ENCODE measurements around the gene CLIC4. TPM values are rescaled to one million over a fixed set of nuclear protein-coding genes. Genes with fewer than 3 reads are reported as not detected.
A peak's percentile ranks its signal among the peaks of the same experiment; 100 is the strongest.
"Not testable (repeated sequence)": the region's sequence is repeated elsewhere in the genome, so short reads cannot be mapped to it uniquely, and the experiment has no call there.

The CLIC4 gene
- total RNA-seq, 1 experiment from 2014 or later, result 169 TPM

DNA sequence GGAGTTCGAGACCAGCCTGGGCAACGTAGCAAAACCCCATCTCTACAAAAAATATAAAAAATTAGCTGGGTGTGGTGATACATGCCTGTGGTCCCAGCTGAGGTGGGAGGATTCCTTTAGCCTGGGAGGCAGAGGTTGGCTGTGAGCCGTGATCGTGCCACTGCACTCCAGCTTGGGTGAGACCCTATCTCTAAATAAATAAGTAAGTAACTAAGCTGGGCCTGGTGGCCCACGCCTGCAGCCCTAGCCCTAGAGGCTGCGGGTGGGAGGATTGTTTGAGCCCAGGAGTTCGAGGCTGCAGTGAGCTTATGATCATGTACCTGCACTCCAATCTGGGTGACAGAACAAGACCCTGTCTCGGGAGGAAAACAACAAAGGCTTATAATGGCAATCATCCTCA is 4.6 kb downstream of the CLIC4 start:
- Histone ChIP-seq H3K36me3 (no peaks in the 10 kb centered on the region), H3K27ac (no peak overlapping the region), H3K4me3 (no peak overlapping the region), H3K27me3 (no peaks in the 10 kb centered on the region), H3K9me3 (replicated peaks) (no peaks in the 10 kb centered on the region), H3K4me1 (no peaks in the 10 kb centered on the region)
- no peak for DNase-seq

DNA sequence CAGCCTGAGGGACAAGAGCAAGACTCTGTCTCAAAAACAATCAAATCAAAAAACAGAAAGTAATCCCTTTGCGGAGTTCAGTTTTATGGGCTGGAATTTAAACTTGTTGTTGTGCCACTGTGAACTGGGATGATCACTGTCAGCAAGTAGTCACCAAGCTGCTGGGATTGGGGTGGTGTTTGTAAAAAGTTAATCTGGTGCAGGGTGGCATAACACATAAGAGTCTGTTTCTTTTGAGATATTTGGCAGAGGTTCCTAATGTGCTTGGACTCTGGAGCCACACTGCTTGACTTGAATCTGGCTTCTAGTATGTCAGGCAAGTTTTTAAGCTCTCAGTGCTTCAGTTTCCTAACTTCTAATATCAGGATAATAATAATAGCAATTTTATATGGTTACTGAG is 6.6 kb downstream of the CLIC4 start:
- H3K4me3 ChIP-seq, result no peak overlapping the region
- DNase-seq, result no peak
- H3K36me3 ChIP-seq, result no peaks in the 10 kb centered on the region
- H3K4me1 ChIP-seq, result no peaks in the 10 kb centered on the region
- H3K9me3 ChIP-seq (replicated peaks), result no peaks in the 10 kb centered on the region
- no peak overlapping the region for H3K27ac ChIP-seq
- H3K27me3 ChIP-seq, result no peaks in the 10 kb centered on the region

DNA sequence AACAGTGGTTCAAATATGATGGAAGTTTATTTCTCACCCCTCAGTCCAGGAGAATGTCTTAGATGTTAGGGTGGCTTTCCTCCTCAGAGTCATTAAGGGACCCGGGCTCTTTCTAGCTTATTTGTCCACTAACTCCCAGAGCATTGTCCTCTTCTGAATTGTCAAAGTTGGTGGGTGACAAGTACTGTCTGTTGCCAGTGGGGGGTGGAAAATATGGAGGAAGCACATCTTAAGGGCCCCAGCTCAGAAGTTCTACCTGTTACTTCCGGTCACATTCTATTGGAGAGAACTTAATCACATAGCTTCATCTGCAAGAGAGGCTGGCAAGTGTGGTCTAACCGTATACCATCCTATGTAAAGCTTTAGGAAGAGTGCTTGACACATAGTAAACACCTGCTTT is 7.1 kb downstream of the CLIC4 start:
- no peak overlapping the region for H3K27ac ChIP-seq
- no peak overlapping the region for H3K4me3 ChIP-seq
- no peak for DNase-seq
- H3K27me3 ChIP-seq, result no peaks in the 10 kb centered on the region
- H3K9me3 ChIP-seq (replicated peaks), result no peaks in the 10 kb centered on the region
- no peaks in the 10 kb centered on the region for H3K4me1 ChIP-seq
- H3K36me3 ChIP-seq, result no peaks in the 10 kb centered on the region

- Histone ChIP-seq H3K4me3 (no peak overlapping the region), H3K27me3 (no peaks in the 10 kb centered on the region), H3K36me3 (no peaks in the 10 kb centered on the region), H3K27ac (no peak overlapping the region), H3K4me1 (no peaks in the 10 kb centered on the region), H3K9me3 (replicated peaks) (no peaks in the 10 kb centered on the region)
- DNase-seq, result no peak
Measured at GRCh38 chr1:24754229-24754628, 9.0 kb downstream of the CLIC4 start.

DNA sequence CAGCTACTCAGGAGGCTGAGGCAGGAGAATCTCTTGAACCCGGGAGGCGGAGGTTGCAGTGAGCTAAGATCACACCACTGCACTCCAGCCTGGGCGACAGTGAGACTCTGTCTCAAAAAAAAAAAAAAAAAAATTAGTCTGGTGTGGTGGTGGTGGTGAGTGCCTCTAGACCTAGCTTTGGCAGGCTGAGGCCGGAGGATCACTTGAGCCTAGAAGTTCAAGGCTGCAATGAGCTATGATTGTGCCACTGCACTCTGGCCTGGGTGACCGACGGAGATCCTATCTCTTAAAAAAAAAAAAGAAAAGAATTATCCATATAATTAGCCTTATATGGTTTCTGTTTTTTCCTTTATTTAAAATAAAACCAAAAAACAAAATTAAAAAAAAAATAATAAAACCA is 10.1 kb downstream of the CLIC4 start:
- not testable (repeated sequence) for DNase-seq; H3K9me3 ChIP-seq (replicated peaks); H3K4me1 ChIP-seq; H3K4me3 ChIP-seq; H3K36me3 ChIP-seq; H3K27ac ChIP-seq; H3K27me3 ChIP-seq

- H3K4me3 ChIP-seq, result no peak overlapping the region
- DNase-seq, result no peak
- no peaks in the 10 kb centered on the region for H3K4me1 ChIP-seq
- H3K27ac ChIP-seq, result no peak overlapping the region
- H3K36me3 ChIP-seq, result no peaks in the 10 kb centered on the region
- H3K27me3 ChIP-seq, result no peaks in the 10 kb centered on the region
- H3K9me3 ChIP-seq (replicated peaks), result no peaks in the 10 kb centered on the region
Measured at GRCh38 chr1:24756395-24756794, 11.1 kb downstream of the CLIC4 start.

- no peaks in the 10 kb centered on the region for H3K9me3 ChIP-seq (replicated peaks)
- H3K27me3 ChIP-seq, result no peaks in the 10 kb centered on the region
- H3K36me3 ChIP-seq, result no peaks in the 10 kb centered on the region
- H3K4me3 ChIP-seq, result no peak overlapping the region
- no peaks in the 10 kb centered on the region; the same call in 1 of the 2 replicates for H3K4me1 ChIP-seq
- no peak for DNase-seq
- H3K27ac ChIP-seq, result no peak overlapping the region
Measured at GRCh38 chr1:24759492-24759891, 14.2 kb downstream of the CLIC4 start.

- Histone ChIP-seq H3K36me3 (no peaks in the 10 kb centered on the region), H3K27me3 (no peaks in the 10 kb centered on the region), H3K4me1 (peaks cover 3% of the 10 kb centered on the region; the same call in 1 of the 2 replicates), H3K9me3 (replicated peaks) (no peaks in the 10 kb centered on the region), H3K27ac (no peak overlapping the region), H3K4me3 (no peak overlapping the region)
- no peak for DNase-seq
Measured at GRCh38 chr1:24761582-24761981, 16.3 kb downstream of the CLIC4 start.

- H3K4me1 ChIP-seq, result peaks cover 3% of the 10 kb centered on the region; the same call in 1 of the 2 replicates
- no peak overlapping the region for H3K27ac ChIP-seq
- no peak overlapping the region for H3K4me3 ChIP-seq
- no peaks in the 10 kb centered on the region for H3K27me3 ChIP-seq
- DNase-seq, result no peak
- no peaks in the 10 kb centered on the region for H3K36me3 ChIP-seq
- no peaks in the 10 kb centered on the region for H3K9me3 ChIP-seq (replicated peaks)
Measured at GRCh38 chr1:24762133-24762676, 17.0 kb downstream of the CLIC4 start.

GRCh38 chr1:24763671-24764070 is 18.4 kb downstream of the CLIC4 start:
- no peaks in the 10 kb centered on the region for H3K27me3 ChIP-seq
- no peak overlapping the region for H3K4me3 ChIP-seq
- no peaks in the 10 kb centered on the region for H3K9me3 ChIP-seq (replicated peaks)
- H3K36me3 ChIP-seq, result no peaks in the 10 kb centered on the region
- no peak overlapping the region for H3K27ac ChIP-seq
- H3K4me1 ChIP-seq, result peaks cover 3% of the 10 kb centered on the region; the same call in 1 of the 2 replicates
- DNase-seq, result no peak

GRCh38 chr1:24764439-24764838 is 19.2 kb downstream of the CLIC4 start:
- no peak for DNase-seq
- H3K4me1 ChIP-seq, result peaks cover 6% of the 10 kb centered on the region; the same call in 1 of the 2 replicates
- H3K9me3 ChIP-seq (replicated peaks), result no peaks in the 10 kb centered on the region
- no peak overlapping the region for H3K4me3 ChIP-seq
- H3K27me3 ChIP-seq, result no peaks in the 10 kb centered on the region
- no peak overlapping the region for H3K27ac ChIP-seq
- H3K36me3 ChIP-seq, result no peaks in the 10 kb centered on the region; the same call in 1 of the 2 replicates

GRCh38 chr1:24764848-24765247 is 19.6 kb downstream of the CLIC4 start:
- no peak for DNase-seq
- Histone ChIP-seq H3K36me3 (no peaks in the 10 kb centered on the region; the same call in 1 of the 2 replicates), H3K27me3 (no peaks in the 10 kb centered on the region), H3K9me3 (replicated peaks) (no peaks in the 10 kb centered on the region), H3K27ac (no peak overlapping the region), H3K4me1 (peaks cover 8% of the 10 kb centered on the region; the same call in 1 of the 2 replicates), H3K4me3 (no peak overlapping the region)

DNA sequence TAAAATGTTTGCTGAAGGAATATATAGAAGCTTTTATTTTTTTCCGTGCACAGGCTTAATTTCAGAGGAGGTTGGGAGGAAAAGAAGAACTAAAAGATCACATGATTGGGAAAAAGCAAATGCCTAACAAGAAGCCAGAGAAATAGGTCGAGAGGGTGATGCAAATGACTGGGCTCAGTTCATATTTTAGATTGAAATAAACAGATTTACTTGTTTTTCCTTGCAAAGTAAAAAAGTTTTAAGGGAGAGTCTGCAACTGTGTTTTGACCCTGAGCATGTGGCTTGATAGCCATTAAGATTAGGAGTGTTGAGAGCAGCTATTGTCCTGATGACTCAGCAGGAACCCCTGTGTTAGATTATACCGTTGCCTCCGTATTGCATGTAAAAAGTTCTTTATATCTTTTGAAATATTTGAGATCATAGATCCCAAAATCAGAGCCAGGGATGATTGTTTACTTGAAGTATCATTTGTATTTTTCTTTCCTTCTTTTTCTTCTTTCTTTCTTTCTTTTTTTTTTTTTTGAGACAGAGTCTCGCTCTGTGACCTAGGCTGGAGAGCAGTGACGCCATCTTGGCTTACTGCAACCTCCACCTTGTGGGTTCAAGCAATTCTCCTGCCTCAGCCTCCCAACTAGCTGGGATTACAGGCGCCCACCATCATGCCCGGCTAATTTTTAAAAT is 20.2 kb downstream of the CLIC4 start:
- Histone ChIP-seq H3K4me1 (peaks cover 9% of the 10 kb centered on the region), H3K27me3 (no peaks in the 10 kb centered on the region)
- DNase-seq, result peak in 1 of 2 experiments; percentile 29

GRCh38 chr1:24767351-24767750 is 22.1 kb downstream of the CLIC4 start:
- Histone ChIP-seq H3K4me3 (no peak overlapping the region), H3K36me3 (no peaks in the 10 kb centered on the region; the same call in 1 of the 2 replicates), H3K27me3 (no peaks in the 10 kb centered on the region), H3K27ac (no peak overlapping the region), H3K4me1 (peaks cover 19% of the 10 kb centered on the region), H3K9me3 (replicated peaks) (no peaks in the 10 kb centered on the region)
- no peak for DNase-seq

More for the DNA sequence above, 20.2 kb downstream of the CLIC4 start:
- H3K36me3 ChIP-seq, result no peaks in the 10 kb centered on the region; the same call in 1 of the 2 replicates
- H3K4me3 ChIP-seq, result no peak overlapping the region
- no peaks in the 10 kb centered on the region for H3K9me3 ChIP-seq (replicated peaks)
- H3K27ac ChIP-seq, result no peak overlapping the region

DNA sequence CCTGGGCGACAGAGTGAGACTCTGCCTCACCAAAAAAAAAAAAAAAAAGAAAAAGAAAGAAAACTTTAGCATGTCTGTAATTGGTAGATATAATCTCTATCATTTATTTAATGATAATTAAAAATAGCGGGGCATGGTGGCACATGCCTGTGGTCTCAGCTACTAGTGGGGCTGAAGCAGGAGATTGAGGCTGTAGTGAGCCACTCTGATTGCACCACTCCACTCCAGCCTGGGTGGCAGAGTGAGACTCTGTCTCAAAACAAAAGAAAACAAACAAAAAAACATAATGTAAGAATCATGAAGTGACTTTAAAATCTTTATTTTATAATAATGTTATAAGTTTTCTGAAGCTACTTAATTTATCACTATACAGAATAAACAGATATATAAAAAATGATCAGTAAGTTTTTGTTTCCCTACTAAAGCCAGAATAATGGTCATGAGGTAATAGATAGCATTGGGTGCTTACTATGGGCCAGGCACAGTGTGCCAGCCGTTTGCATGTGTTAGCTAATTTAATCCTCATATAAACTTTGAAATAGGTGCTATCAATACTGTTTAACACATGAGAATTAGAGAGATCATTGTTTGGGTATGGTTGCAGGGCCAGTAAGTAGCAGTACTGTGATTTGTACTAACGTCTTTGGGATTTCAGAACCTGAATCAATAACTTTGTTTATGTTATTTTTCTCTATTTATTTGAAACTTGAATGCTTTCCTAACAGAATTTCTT is 23.8 kb downstream of the CLIC4 start:
- Histone ChIP-seq H3K36me3 (no peaks in the 10 kb centered on the region; the same call in none of the 2 replicates), H3K27me3 (no peaks in the 10 kb centered on the region), H3K9me3 (replicated peaks) (no peaks in the 10 kb centered on the region), H3K27ac (no peak overlapping the region), H3K4me3 (no peak overlapping the region), H3K4me1 (peaks cover 19% of the 10 kb centered on the region)
- DNase-seq, result no peak

Measured in SJCRH30 (cell line).